MM.1S (cell line): ENCODE measurements around the gene DSCAML1.

Experiments
- DNase-seq: peaks from one replicate; pipeline ENCODE4 v3.0.0-alpha.2; 2015
- H2AFZ ChIP-seq: fragments of 300-600 bp; sonication (generic); 2 replicates; pipeline ENCODE4 v1.6.0; 2016; ENCODE audit warnings: antibody characterized with exemption, low read length
- H3F3A ChIP-seq: fragments of 300-600 bp; sonication (generic); 2 replicates; pipeline ENCODE4 v1.6.1; 2016; ENCODE audit warnings: mild to moderate bottlenecking, antibody characterized with exemption, low read length, moderate library complexity, mixed read lengths; ENCODE audit not compliant: insufficient read depth
- H3K27ac ChIP-seq: fragments of 300-600 bp; sonication (generic); 2 replicates; pipeline ENCODE4 v1.5.1; 2016; ENCODE audit warnings: mild to moderate bottlenecking, low read length
- H3K27me3 ChIP-seq: fragments of 300-600 bp; sonication (generic); replicated peaks from 2 replicates; pipeline ENCODE4 v1.6.0; 2016; ENCODE audit warnings: low read length; ENCODE audit not compliant: insufficient read depth
- H3K36me3 ChIP-seq: fragments of 300-600 bp; sonication (generic); replicated peaks from 2 replicates; pipeline ENCODE4 v1.6.1; 2016; ENCODE audit warnings: mild to moderate bottlenecking, low read length, mixed read lengths; ENCODE audit not compliant: insufficient read depth
- H3K4me1 ChIP-seq: fragments of 300-600 bp; sonication (generic); 2 replicates; pipeline ENCODE4 v1.6.1; 2016; ENCODE audit warnings: low read length, mixed read lengths
- H3K4me2 ChIP-seq: fragments of 300-600 bp; sonication (generic); 2 replicates; pipeline ENCODE4 v1.6.0; 2016; ENCODE audit warnings: low read depth, low read length
- H3K4me3 ChIP-seq: fragments of 300-600 bp; sonication (generic); 2 replicates; pipeline ENCODE4 v1.5.1; 2016; ENCODE audit warnings: low read length, mixed read lengths
- H3K79me2 ChIP-seq: fragments of 300-600 bp; sonication (generic); 2 replicates; pipeline ENCODE4 v1.6.1; 2016; ENCODE audit warnings: mixed run types, low read length, mixed read lengths
- H3K9ac ChIP-seq: fragments of 300-600 bp; sonication (generic); 2 replicates; pipeline ENCODE4 v1.6.1; 2016; ENCODE audit warnings: low read length, mixed read lengths
- H3K9me2 ChIP-seq: fragments of 300-600 bp; sonication (generic); replicated peaks from 2 replicates; pipeline ENCODE4 v1.6.1; 2016; ENCODE audit warnings: mild to moderate bottlenecking, low read length, mixed read lengths; ENCODE audit not compliant: insufficient read depth
- H3K9me3 ChIP-seq: fragments of 300-600 bp; sonication (generic); replicated peaks from 2 replicates; pipeline ENCODE4 v1.6.1; 2016; ENCODE audit warnings: mild to moderate bottlenecking, low read length, mixed read lengths; ENCODE audit not compliant: insufficient read depth
- H4K20me1 ChIP-seq: fragments of 300-600 bp; sonication (generic); 2 replicates; pipeline ENCODE4 v1.6.1; 2016; ENCODE audit warnings: mild to moderate bottlenecking, low read length, moderate library complexity, mixed read lengths; ENCODE audit not compliant: insufficient read depth
- CTCF ChIP-seq: fragments of 300-600 bp; sonication (generic); IDR thresholded peaks from 2 replicates; pipeline ENCODE4 v1.5.1; 2016; ENCODE audit warnings: antibody characterized with exemption, low read length, mixed read lengths
- EZH2 ChIP-seq: fragments of 300-600 bp; sonication (generic); optimal IDR thresholded peaks from 2 replicates; pipeline ENCODE3; 2017; ENCODE audit warnings: low read depth, mild to moderate bottlenecking, antibody characterized with exemption, low read length, mixed read lengths
- EZH2phosphoT487 ChIP-seq: fragments of 300-600 bp; sonication (generic); IDR thresholded peaks from 2 replicates; pipeline ENCODE4 v1.6.1; 2018; ENCODE audit warnings: antibody characterized with exemption, low read length

DSCAML1 gene

GRCh38 chr11:117633976-117634755 is 162.8 kb downstream of the DSCAML1 start:
- Histone ChIP-seq H4K20me1 (no peaks in the 10 kb centered on the region), H3K4me3 (no peak overlapping the region), H3K4me1 (no peaks in the 10 kb centered on the region), H3K79me2 (no peaks in the 10 kb centered on the region), H3K27ac (no peak overlapping the region), H3K4me2 (no peak overlapping the region), H2AFZ (no peak overlapping the region), H3K9ac (no peak overlapping the region), H3K36me3 (no peaks in the 10 kb centered on the region), H3K9me2 (no peaks in the 10 kb centered on the region), H3K9me3 (no peaks in the 10 kb centered on the region), H3K27me3 (peaks cover 95% of the 10 kb centered on the region), H3F3A (no peaks in the 10 kb centered on the region)
- DNase-seq = no peak
- TF ChIP-seq EZH2 = no peak
- no peak for TF ChIP-seq CTCF
- TF ChIP-seq EZH2phosphoT487 = no peak

- H3K9me2 ChIP-seq = no peaks in the 10 kb centered on the region
- H3K9ac ChIP-seq = no peak overlapping the region
- H3K79me2 ChIP-seq = no peaks in the 10 kb centered on the region
- no peaks in the 10 kb centered on the region for H4K20me1 ChIP-seq
- H3K4me1 ChIP-seq = no peaks in the 10 kb centered on the region
- H3K4me2 ChIP-seq = no peak overlapping the region
- no peak overlapping the region for H2AFZ ChIP-seq
- no peak for TF ChIP-seq EZH2
- TF ChIP-seq EZH2phosphoT487 = no peak
- TF ChIP-seq CTCF = no peak
- no peak overlapping the region for H3K4me3 ChIP-seq
- H3K27ac ChIP-seq = no peak overlapping the region
- no peaks in the 10 kb centered on the region for H3K36me3 ChIP-seq
- H3F3A ChIP-seq = no peaks in the 10 kb centered on the region
- DNase-seq = no peak
- peaks cover 96% of the 10 kb centered on the region for H3K27me3 ChIP-seq
- no peaks in the 10 kb centered on the region for H3K9me3 ChIP-seq
Observed at GRCh38 chr11:117633186-117633754, 163.7 kb downstream of the DSCAML1 start.

GRCh38 chr11:117632306-117632705 is 164.7 kb downstream of the DSCAML1 start:
- H3K27me3 ChIP-seq = peaks cover 98% of the 10 kb centered on the region
- TF ChIP-seq EZH2phosphoT487 (no peak), EZH2 (no peak), CTCF (no peak)

More at GRCh38 chr11:117632306-117632705, 164.7 kb downstream of the DSCAML1 start:
- DNase-seq = no peak
- H3K4me2 ChIP-seq = no peak overlapping the region
- no peaks in the 10 kb centered on the region for H3K79me2 ChIP-seq
- no peaks in the 10 kb centered on the region for H3K9me3 ChIP-seq
- no peaks in the 10 kb centered on the region for H3K9me2 ChIP-seq
- H3F3A ChIP-seq = no peaks in the 10 kb centered on the region
- no peak overlapping the region for H3K9ac ChIP-seq
- H3K4me1 ChIP-seq = no peaks in the 10 kb centered on the region
- H2AFZ ChIP-seq = no peak overlapping the region
- no peaks in the 10 kb centered on the region for H3K36me3 ChIP-seq
- no peak overlapping the region for H3K27ac ChIP-seq
- H3K4me3 ChIP-seq = no peak overlapping the region
- H4K20me1 ChIP-seq = no peaks in the 10 kb centered on the region
